Transverse colon (tissue), 4 donors: ENCODE data around the gene CYP11A1.

Experiments
- CTCF ChIP-seq, 5 experiments: fragments of 200-600 bp in 3 of 5; fragments of 450-650 bp in 2 of 5; sonication (generic) in 3 of 5; IDR thresholded peaks; 1 replicate in 2 of 5; 2 replicates in 3 of 5; pipeline ENCODE4 v1.5.1; 2016 to 2017; ENCODE audit warnings: antibody characterized with exemption in 5 of 5, inconsistent platforms in 3 of 5, mild to moderate bottlenecking in 2 of 5, moderate library complexity in 1 of 5
- POLR2AphosphoS5 ChIP-seq, 3 donors: sonication (generic); formaldehyde crosslinking; IDR thresholded peaks; one replicate each; pipeline ENCODE4 v1.6.1; 2016; ENCODE audit warnings: antibody characterized with exemption in 3 of 3

GRCh38 chr15:74410502-74410901 is 43.1 kb upstream of the CYP11A1 start:
- no peak for TF ChIP-seq POLR2AphosphoS5 (IDR thresholded peaks at IDR 0.05)
- TF ChIP-seq CTCF (IDR thresholded peaks at IDR 0.05) = no peak
